SH-SY5Y (cell line): ENCODE measurements around the gene MAN1C1.
A peak's percentile ranks its signal among the peaks of the same experiment; 100 is the strongest.

Experiments used
- GATA2 ChIP-seq: IDR thresholded peaks from 2 replicates; pipeline ENCODE4 v1.6.1; 2011; ENCODE audit warnings: mild to moderate bottlenecking, low read depth, low read length
- GATA3 ChIP-seq: IDR thresholded peaks from 2 replicates; pipeline ENCODE4 v1.6.1; 2011; ENCODE audit warnings: low read depth, mild to moderate bottlenecking, low read length, moderate library complexity

GRCh38 chr1:25707280-25708016 is 90.9 kb downstream of the MAN1C1 start:
- TF ChIP-seq GATA3: peak; percentile 99
- TF ChIP-seq GATA2: peak; percentile 99
